Measurements from ENCODE around the gene INPP5F.

The INPP5F gene

DNA sequence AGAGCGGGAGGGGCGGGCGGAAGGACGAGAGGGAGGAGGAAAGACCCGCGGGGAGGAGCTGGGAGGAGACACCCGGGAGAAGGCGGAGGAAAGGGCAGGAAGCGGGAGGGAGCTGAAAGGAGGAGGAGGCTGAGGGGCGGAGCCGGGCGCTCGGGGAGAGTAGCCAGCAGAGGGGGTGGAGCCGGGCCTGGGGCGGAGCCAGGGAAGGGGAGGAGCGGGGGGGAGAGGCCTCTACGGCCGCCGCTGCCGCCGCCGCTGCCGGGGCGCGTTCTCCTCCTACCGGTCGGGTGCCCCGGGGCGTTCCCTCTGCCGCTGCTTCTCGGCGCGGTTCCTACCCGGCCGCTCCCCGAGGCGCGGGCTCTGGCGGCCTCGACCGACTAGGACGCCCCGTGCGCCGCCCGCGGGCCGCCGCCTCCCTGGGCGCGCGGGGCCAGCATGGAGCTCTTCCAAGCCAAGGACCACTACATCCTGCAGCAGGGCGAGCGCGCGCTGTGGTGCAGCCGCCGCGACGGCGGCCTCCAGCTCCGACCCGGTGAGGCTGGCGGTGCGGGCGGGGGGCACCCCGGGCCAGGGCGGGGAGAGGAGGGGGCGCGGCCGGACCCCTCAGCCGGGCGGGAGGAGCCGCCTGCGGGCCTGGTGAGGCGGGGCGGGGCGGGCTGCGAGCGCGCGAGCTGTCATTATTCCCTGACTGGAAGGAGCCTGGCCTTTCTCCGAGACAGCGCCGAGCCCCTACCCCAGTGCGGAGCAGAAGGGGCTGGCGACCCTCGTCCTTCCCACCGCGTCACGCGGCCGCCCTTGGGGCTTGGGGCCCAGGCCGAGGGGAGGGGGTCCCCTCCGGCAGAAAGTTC lies at the start of gene INPP5F:
Gene INPP5F, plus strand, starts transcription at position 223 of the 848 bp plus-strand sequence. Its CDS starts 213 bp downstream, at position 436.
- DNase-seq (ENCODE audit: low spot score) = peak; percentile 99

- DNase-seq (ENCODE audit: low spot score) = no peak
These were observed 48.7 kb upstream of the INPP5F start for GRCh38 chr10:119677126-119677525.

DNA sequence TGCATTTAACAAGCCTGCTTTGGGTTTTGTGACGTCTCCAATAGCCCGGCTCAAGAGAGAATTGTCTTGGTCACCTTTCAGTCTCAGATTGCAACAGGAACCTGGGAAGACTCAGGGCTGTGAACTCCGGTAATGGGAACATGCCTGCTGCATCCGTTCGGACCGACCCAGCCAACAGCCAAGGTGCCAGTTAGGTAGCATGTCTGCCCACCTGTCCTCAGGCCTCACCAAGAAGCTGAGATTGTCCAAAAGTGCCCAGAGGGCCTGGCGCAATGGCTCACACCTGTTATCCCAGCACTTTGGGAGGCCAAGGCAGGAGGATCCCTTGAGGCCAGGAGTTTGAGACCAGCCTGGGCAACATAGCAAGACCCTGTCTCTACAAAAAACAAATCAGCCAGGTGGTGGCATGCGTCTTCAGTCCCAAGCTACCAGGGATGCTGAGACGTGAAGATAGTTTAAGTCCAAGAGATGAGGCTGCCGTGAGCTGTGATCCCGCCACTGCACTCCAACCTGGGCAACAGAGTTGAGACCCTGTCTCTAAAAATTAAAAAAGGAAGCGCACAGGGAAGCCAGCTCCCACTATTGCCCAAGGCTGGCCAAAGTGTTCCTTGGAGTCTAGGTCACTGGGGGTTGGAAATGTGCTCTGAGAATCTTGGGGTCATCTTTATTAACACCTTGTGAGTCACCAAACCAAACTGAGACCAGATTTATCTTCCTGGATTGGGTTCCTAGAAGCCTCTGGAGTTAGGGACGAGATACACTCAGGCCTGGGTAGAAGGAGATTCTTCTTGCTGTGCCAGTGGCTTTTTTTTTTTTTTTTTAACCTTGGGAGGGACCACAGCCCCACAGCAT lies 47.7 kb upstream of the INPP5F start:
- no peak for DNase-seq (ENCODE audit: low spot score)

GRCh38 chr10:119679480-119679829 lies 46.4 kb upstream of the INPP5F start:
- DNase-seq (ENCODE audit: low spot score) = no peak

GRCh38 chr10:119680050-119680449 lies 45.8 kb upstream of the INPP5F start:
- DNase-seq (ENCODE audit: low spot score) = no peak

GRCh38 chr10:119680650-119681081 lies 45.2 kb upstream of the INPP5F start:
- DNase-seq (ENCODE audit: low spot score) = no peak

DNA sequence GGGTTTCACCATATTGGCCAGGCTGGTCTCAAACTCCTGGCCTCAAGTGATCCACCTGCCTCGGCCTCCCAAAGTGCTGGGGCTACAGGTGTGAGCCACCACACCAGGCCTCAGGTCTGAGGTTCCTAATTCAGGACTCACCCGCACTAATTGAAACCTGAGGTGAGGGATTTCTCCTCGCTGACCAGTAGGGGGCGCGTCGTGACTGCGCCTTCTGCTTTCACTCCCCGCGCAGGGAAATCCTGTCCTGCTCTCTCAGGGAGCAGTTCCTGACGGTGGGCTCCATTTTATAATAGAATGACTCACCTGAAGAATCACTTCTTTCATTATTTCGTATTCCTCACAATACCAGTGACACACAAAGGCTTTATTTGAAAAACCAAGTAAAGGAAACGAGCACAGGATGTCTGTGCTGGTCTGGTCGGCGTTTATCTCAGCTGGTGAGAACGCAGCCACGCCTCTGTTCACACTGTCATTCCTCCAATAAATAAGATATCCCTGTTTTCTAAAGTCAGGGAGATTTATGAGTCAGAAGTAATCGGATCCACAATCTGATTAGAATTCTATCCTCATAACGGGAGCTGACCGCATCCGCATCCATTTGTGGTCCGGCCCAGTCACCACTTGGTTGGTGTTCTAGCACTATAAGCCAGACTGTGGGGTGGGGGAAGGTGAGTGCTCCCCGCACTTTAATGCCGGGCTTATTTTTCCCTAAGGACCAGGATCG lies 39.2 kb upstream of the INPP5F start:
- peak; percentile 90 for DNase-seq (ENCODE audit: low spot score)

GRCh38 chr10:119687192-119688032 lies 38.4 kb upstream of the INPP5F start:
- no peak for DNase-seq (ENCODE audit: low spot score)

GRCh38 chr10:119688033-119688508 lies 37.8 kb upstream of the INPP5F start:
- no peak for DNase-seq (ENCODE audit: low spot score)

GRCh38 chr10:119689016-119689580 lies 36.8 kb upstream of the INPP5F start:
- DNase-seq (ENCODE audit: low spot score) = no peak

DNA sequence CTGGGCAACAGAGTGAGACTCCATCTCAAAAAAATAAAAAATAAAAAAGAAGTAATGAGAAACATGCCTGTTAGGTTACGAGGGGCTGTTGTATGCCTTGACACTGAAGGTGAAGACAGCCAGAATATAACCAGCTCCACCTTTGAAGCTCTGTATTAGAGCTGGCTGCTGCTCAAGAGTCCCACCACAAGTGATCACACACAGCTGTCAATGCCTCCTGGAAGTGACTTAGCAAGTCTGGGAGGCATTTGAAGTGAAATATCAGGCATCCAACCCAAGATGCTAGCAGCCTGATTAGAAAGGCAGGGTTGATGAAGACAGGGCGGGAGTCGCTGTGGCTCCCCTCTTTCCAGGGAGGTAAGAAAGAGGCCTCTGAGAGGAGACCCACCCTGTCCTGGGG lies 34.1 kb upstream of the INPP5F start:
- DNase-seq (ENCODE audit: low spot score) = no peak

DNA sequence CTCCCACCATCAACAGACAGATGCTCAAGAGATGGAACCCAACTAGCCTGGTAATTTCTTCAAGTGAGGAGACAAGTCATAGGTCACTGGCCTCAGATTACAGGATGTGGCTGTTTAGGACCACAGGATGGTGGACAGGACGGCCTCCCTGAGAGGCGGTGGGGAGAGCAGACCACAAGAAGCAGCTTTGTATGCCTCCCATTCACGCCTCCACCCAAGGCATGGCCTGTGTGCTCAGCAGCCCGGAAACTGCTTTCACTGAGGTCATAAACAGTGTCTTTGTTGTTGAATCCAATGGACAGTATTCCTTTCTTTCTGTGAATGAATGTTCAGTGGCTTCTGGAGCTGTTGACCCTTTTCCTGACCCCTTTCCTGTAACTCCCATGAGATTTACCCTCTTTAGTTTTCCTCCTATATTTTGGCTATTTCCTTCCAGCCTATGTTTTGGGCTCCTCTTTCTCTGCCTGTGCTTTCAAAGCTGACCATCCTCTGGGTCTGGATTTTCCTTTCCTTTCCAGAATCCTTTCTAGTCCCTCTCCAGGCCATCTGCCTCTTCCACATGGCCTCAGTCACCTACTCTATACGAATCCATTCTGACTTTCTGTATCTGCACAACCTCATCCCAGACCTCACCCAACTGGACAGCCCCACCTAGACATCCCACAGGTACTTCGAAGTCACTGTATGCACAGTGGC lies 32.4 kb upstream of the INPP5F start:
- DNase-seq (ENCODE audit: low spot score) = no peak

DNA sequence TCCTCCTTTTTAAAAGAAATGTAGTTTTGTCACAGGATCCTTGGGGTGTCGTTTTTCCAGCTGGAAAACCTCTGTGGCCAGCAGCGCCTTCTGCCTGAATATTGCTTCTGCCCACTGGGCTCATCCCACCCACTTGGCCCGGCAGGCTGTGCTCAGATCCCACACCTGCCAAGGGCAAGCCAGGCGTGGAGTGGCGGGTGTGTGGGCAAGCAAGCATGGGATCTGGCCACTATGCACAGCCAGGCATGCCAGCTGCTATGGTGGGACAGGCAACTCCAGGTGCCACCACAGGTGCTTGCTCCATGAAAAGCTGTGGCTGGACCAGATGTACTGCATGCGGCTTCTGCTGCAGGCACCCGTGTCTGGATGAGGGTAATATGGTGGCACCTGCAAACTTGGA lies 31.2 kb upstream of the INPP5F start:
- no peak for DNase-seq (ENCODE audit: low spot score)

DNA sequence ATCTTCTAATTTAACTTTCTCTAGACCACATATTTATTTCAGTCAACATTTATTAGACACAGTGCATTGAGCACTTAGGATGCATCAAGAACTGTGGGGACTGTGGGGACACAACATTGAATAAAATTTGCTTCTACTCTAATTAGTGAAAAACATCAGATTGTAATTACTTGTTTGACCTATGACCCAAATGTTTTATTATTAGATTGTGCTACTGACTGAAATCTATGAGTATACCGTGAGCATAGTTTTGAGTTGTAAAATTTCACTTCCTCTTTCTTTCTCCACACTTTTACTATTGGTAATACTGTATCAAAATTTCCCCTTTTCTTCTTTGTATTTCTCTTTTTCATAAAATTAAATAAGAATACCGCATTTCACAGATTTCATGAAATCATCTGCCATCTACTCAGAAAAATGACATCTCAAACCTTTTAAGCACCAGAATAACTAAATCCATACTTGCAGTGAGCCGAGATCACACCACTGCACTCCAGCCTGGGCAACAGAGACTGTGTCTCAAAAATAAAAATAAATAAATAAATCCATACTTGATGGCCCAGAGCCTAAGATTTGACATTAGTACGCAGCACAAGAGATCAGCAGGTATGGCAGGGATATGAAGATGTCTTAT lies 25.4 kb upstream of the INPP5F start:
- no peak for DNase-seq (ENCODE audit: low spot score)

GRCh38 chr10:119701861-119702260 lies 24.0 kb upstream of the INPP5F start:
- no peak for DNase-seq (ENCODE audit: low spot score)

GRCh38 chr10:119702583-119702982 lies 23.3 kb upstream of the INPP5F start:
- DNase-seq (ENCODE audit: low spot score) = no peak

DNA sequence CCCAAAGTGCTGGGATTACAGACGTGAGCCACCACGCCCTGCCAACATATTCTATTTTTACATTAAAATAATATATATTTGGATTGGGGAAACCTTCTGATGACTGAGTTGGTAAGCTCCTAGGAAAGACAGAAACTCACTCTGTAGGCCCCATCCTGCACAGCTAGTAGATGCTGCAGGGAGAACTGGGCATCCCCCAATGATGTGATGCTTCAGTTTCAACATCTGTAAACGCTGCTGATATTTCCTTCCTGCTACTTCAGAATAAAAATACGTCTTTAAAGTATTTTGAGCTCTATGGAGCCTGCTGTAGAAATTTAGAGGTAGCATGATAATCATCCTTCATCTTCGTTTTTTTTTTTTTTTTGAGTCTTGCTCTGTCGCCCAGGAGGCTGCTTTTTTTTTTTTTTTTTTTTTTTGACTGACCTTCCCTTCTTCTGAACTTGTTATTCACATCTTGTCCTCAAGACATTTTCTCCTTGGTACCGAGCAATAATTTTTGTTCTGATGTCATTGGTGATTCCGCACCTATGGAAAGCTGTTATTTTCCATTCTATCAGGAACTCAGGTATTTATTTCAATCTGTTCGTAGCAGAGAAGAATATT lies 21.8 kb upstream of the INPP5F start:
- no peak for DNase-seq (ENCODE audit: low spot score)

GRCh38 chr10:119705434-119705831 lies 20.4 kb upstream of the INPP5F start:
- no peak for DNase-seq (ENCODE audit: low spot score)

DNA sequence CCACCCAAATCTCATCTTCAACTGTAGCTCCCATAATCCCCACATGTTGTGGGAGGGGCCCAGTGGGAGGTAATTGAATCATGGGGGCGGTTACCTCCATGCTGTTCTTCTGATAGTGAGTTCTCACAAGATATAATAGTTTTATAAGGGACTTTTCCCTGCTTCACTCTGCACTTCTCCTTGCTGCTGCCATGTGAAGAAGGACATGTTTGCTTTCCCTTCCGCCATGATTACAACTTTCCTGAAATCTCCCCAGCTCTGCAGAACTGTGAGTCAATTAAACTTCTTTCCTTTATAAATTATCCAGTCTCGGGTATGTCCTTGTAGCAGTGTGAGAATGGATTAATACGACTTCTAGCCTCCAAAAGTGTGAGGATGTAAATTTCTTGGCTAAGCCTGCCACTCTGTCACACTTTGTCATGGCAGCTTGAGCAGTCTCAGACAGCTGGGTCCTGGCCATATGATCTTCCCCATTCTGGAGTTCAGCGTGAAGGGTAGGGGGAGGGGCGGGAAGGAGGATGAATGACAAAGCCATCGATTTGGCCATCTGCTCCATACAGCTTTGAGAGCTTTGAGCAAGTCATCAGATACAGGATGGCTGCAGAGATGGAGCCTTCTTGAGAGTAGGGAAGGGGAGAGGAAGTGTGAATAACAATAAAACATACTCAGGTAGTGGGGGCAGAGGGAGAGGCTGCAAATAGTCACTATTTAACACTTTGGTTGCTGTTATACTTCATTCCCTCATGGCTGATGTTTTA lies 19.1 kb upstream of the INPP5F start:
- DNase-seq (ENCODE audit: low spot score) = no peak

Measured in LoVo (cell line).